Fibroblast of skin of right biceps (primary cell): ENCODE measurements around the gene MSI2.

ENCODE experiments used
- DNase-seq: peaks from one replicate; pipeline ENCODE4 v3.0.0-alpha.2; 2013

MSI2 gene

GRCh38 chr17:57466017-57466471, 209.7 kb downstream of the MSI2 start:
- no peak for DNase-seq

- peak; percentile 33 for DNase-seq
Measured at GRCh38 chr17:57466521-57466920, 210.2 kb downstream of the MSI2 start.

DNA sequence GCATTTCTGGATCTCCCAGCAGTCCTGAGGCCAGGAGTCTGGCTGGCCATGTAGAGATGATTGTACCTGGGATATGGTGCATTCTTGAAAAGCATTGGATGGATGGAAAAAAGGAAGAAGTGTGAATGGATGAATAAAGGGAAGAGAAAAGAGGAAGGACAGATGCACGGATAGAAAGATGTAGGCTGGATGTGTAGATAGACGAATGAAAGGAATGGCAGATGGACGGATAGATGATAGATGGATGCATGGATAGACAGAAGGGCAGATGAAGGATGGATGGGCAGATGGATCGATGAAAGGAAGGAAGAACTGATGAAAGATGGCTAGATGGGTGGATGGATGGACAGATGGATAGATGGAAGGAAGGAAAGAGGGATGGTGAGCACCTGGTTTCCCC, 210.9 kb downstream of the MSI2 start:
- DNase-seq: no peak

GRCh38 chr17:57467801-57468200, 211.5 kb downstream of the MSI2 start:
- no peak for DNase-seq

DNA sequence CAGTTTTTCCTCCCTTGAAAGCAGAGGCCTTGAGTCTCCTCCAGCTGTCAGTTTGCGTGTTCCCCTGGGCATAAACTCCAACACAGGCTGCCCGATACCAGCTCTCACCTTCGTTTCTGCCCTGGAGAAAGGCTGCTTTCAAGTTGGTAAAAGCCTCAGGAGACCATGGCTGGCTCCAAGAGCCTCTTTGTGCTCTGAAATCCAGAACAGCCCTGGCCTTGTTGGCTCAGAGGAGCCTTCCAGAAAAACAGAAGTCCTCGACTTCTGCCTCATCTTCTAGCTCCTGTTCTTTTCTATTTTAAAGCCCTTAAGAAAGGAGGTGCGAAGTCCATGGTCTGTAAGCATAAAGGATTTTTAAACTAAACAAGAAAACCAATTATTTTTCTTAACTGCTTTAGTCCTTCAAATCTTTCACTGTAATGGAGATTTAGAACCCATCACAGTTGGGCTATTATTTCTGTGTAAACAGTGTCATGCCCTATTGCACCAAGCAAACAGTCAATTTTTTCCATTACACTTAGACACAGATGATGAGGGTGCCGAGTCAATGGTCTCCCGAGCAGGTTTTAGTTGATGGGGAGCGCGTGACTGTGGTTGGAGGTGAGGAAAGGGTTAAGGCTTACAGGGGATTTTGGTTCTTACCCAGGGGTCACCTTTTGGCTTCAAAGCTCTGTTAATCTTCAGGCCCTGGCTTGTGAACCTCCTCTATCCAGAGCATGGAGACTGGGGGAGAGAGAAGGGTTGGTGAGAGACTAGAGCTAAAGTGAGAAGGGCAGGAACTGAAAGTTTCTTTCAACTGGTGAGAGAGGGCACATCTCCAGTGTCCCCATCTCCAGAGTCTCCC, 212.8 kb downstream of the MSI2 start:
- no peak for DNase-seq

- no peak for DNase-seq
Measured at GRCh38 chr17:57470906-57471305, 214.6 kb downstream of the MSI2 start.

DNA sequence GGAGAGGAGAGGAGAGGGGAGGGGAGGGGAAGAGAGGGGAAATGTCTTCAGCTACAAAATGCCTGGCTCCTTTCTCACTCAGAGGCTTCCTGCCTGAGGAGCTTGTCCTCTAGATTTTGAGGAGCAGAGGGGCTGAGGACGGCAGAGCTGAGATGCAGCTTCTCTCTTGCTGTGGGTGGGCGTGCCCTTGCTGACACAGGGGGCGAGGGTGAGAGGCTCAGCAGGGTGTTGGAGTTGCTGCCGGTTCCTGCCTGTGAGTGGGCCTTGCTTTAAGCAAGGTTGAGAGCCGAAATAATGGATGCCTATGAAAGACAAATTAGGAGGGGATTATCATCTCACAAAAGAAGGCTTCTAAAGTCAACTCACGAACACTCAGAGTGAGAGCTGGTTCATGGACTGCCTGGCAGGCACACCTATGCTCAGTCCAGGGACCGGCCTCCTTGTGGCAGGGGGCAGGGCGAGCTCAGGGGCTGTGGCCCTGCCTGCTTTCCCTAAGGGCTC, 215.6 kb downstream of the MSI2 start:
- no peak for DNase-seq

- no peak for DNase-seq
Measured at GRCh38 chr17:57475796-57476195, 219.5 kb downstream of the MSI2 start.

- DNase-seq: no peak
Measured at GRCh38 chr17:57477522-57478362, 221.4 kb downstream of the MSI2 start.

DNA sequence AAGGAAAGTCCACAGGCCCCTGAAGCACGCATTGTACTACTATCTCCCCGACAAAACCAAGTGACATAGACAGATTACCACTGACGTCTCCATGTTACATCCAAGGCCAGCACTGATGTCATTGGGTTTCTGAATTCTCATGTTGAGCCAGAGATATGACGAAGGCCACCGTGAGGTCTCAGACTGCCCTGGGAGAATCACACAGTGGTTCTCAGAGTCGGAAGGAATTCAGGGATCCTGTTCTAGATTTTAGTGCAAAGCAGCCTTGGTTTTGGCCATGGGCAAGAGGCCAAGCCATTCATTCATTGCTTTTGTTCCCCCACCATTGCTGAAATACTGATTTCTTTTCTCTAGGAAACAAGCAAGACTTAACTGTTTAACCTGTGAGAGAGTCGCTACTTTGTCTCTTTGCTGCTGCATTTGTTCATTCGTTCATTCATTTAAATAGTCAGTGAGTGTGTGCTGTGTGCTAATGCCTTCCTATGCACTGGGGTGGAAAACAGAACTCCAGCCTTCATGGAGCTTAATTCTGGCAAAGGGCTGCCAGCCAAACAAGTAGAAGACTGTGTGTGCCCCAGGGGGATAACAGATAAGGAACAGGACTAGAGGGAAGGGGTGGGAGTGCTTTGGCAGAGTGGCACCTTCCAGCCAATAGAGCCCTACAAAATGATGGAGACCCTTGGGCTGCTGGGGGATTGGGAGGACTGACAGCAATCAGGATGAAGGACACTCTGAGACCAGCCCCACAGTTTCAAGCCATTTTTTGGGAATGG, 222.3 kb downstream of the MSI2 start:
- DNase-seq: no peak

DNA sequence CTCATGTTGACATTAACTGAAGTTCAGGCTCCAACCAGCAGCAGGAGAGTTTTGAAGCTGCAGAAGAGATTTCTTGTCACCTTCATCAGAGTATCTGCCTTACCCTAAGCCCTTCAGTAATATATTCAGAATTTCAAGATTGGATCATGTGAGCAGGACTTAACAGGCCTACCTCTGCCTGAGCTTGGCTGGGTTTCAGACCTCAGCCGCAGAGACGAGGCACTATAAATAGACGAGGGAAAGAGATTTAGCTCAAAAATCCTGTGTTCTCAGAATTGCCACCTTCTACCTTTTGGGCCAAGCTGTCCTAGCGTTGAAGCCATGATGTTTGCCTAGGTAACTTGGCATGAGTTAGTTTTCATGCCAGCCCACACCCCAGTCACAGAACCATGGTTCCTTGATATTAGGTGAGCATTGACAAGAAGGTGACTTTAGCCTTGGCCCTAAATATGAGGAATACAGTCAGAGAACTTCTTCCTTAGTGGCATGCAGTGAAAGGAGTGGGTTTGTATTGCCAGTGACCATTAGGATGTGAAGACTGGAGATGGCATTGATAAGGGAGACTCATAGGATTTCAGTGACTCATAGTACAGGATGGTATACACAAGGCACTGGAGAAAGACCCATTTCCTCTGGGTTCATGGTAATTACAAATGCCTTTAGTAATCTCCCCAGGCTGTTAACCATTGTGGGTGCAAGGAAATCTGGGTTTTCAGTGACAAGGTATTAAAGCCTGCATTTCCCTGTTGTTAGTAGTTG, 224.3 kb downstream of the MSI2 start:
- DNase-seq: peak; percentile 73

DNA sequence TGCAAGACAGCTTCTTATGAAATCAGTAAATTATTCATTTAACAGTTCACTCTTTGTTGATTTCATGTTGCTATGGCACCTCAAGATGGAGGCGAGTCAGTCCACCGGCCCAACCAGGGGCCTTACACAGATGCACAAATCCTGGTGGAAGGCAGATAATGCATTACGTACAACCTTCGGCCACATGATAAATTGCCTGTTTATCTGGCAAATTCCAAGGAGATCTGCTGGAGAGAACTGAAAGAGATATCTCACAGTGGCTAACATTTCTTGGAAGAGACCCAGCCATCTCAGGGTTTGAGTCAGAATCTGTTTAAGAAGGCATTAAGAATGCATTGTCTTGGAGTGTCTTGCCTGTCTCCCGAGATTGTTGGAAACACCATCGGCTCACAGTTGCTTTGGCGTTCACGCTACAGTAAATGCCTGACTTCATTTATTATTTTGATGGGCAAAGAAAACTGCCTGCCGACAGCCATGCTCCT, 225.6 kb downstream of the MSI2 start:
- DNase-seq: peak; percentile 100

DNA sequence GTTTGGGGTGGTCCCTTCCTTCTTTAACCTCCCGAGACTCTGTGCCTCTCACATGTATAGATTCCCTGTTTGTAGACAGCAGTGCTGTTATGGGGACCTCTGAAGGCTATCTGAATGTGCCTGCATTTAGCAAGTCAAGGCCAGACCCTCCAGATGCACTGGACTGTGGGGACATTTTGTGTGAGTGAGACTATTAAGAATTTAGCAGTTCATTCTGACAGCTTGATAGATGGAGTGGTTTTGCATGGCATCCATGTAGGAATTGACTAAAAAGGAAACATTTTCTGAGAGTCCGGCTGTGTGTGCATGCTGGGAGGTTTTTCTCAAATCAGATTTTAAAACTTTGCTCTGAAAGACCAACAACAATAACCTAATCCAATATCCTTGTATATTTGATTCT, 226.3 kb downstream of the MSI2 start:
- peak; percentile 74 for DNase-seq

GRCh38 chr17:57484081-57484666, 227.9 kb downstream of the MSI2 start:
- peak; percentile 85 for DNase-seq

- no peak for DNase-seq
Measured at GRCh38 chr17:57484826-57485565, 228.7 kb downstream of the MSI2 start.

DNA sequence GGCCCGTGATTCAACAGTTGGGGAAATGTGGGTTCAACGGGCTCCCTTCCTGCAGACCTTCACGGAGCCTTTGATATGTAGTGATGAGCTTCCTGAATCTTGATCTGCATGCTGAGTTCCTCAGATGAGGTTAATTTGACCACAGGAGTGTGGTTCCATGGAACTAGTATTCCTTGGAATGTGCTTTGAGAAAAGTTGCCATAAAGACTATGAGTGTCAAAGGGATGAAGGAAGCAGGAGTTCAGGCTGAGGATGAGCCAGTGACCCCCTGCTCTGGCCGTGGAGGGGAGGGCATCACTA, 229.2 kb downstream of the MSI2 start:
- DNase-seq: peak; percentile 58

- no peak for DNase-seq
Measured at GRCh38 chr17:57485916-57486881, 229.9 kb downstream of the MSI2 start.

GRCh38 chr17:57486882-57487301, 230.6 kb downstream of the MSI2 start:
- no peak for DNase-seq

GRCh38 chr17:57487573-57487972, 231.2 kb downstream of the MSI2 start:
- no peak for DNase-seq

GRCh38 chr17:57488856-57489255, 232.5 kb downstream of the MSI2 start:
- DNase-seq: no peak
